ENCODE data around the gene CCDC159.
A peak's percentile ranks its signal among the peaks of the same experiment; 100 is the strongest.
"Not testable (repeated sequence)": the region's sequence is repeated elsewhere in the genome, so short reads cannot be mapped to it uniquely, and the experiment has no call there.

The CCDC159 gene

DNA sequence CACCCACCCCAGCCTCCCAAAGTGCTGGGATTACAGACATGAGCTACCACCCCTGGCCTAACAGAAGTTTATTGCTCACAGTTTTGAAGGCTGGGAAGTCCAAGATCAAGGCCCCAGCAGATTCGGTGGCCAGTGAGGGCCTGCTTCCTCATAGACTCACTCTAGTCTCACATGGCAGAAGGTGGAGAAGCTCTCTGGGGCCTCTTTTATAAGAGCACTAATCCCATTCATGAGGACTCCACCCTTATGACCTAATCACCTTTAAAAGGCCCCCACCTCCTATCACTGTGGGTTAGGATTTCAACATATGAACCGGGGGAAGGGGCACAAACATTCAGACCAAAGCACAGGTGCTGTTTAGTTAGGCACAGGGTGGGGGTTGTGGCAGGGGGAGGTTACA lies 21.2 kb downstream of the CCDC159 start:
- no peak for DNase-seq

DNA sequence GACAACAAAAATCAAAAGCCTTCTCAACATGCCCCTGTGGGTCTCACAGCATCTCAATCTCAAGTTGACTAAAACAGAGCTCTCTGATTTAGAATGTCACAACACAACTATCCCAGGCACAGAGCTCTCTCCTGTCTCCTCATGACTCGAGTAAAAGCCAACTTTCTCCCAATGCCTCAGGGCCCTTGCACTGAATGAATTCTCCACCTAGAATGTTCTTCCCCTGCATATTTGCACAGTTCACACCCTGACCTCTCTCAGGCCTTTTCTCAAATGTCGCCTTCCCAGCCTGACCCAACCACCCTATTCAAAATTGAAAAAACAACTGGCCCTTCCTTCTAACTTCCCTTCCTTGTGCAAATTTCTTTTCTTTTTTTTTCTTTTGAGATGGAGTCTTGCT lies 24.4 kb downstream of the CCDC159 start:
- DNase-seq = no peak

DNA sequence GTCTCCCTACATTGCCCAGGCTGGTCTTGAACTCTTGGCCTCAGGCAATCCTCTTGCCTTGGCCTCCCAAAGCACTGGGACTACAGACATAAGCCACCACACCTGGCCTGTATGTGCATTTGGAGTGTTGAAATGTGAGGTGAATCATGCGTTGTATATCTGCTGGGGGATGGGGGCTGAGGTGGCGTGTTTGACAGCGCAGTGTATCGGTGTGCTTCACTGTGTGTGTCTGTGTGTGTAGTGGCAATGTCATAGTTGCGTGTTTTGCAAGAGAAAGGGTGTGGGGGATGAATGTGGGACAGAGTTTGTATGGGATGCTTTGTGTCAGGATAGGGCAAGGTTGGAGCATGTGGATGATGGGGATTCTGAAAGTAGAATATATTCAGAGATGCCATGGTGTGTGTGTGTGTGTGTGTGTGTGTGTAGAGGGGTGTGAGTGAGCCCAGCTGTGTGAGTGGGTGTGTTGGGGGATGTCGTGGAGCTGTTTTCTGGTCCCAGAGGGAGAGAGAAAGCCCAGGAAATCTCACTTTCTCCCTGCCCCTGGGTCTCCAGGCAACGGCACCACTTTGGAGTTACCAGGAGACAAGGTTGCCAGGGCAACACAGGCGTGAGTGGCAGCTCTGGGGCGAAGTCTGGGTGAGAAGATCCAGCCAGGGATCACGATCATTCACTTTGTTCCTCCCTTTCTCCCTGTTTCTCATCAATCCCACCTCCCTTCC lies 27.0 kb downstream of the CCDC159 start:
- DNase-seq = peak in 9 of 14 donors; percentile 11 to 59 (median 26)

DNA sequence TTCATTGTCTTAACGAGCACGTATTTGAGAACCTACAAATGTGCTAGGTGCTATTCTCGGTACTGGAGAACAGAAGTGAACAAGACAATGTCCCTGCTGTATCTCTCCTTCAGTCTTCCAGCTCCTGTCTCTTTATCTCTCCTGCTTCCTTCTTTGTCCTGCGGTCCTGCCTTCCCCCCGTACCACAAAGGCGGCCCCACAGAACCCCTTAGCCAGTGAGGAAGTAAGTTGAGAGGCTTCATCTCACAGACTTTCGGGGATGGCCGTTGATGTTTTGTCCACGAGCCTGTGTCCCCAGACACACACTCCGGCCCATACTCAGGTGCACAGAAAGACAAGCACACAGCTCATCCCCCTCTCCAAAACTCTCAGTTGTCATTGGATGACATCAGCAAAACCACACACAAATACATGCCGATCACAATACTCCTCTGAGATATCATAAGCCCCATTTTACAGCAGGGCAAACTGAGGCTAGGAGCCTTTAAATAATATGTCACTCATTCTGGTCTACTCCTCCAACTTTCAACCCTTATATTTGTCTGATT lies 27.6 kb downstream of the CCDC159 start:
- DNase-seq = peak in 4 of 14 donors; percentile 27 to 48 (median 30)

DNA sequence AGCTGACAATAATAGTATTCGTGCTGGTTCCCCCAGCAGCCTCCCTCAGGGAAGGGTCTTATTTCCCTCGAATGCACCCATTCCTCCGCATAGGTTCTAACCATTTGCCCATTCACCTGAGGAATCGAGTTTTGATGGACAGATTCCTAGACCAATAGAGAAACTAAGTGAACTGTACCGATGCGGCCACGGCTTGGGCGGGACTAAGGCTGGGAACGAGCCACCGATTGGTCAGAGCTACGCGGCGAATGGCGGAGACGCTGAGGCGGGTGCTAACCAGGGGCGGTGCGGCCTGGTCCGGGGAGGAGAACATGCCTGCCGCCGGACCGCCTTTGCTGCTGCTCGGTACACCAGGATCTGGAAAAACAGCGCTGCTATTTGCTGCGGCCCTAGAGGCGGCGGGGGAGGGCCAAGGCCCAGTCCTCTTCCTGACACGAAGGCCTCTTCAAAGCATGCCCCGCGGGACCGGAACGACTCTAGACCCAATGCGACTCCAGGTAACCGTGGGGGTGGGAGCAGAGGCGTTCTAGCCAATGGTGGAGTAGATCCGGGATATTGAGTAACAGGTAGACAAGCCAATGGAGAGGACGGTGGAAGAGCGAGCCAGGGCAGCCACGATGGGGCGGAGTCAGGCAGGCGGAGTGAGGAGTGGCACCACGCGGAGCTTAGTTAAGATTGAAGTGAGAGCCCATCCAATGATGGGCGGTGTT lies 28.3 kb downstream of the CCDC159 start, which contains the start of gene SWSAP1:
SWSAP1 (plus strand) TSS at position 234 of the 710 bp plus-strand sequence; CDS start at position 249, 15 bp downstream.
- DNase-seq = peak; percentile 95 to 100 (median 99)

DNA sequence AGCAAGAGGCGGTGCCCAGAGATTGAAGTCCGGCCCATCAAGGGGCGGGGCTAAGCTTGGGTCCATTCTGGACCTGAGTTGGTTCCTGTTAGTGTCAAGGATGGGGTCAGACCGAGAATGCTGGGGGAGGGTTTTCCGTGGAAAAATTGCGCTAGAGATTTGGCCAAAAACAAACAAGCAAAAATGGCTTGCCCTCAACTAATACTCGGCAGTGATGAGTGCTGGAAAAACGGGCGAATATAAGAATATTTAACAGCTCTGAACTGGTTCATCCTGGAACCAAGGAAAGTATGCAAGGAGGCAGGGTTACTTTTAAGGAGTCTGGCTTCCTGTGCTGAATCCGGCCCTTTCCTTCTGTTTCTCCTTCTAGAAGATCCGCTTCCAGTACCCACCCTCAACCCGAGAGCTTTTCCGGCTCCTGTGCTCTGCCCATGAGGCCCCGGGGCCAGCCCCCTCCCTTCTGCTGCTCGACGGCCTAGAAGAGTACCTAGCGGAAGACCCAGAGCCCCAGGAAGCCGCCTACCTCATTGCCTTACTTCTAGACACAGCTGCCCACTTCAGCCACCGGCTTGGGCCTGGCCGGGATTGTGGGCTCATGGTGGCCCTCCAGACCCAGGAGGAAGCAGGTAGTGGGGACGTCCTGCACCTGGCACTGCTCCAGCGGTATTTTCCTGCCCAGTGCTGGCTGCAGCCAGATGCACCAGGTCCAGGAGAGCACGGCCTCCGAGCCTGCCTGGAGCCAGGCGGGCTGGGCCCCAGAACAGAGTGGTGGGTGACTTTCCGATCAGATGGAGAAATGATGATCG lies 29.0 kb downstream of the CCDC159 start:
- DNase-seq = peak in 7 of 14 donors; percentile 33 to 63 (median 57)

DNA sequence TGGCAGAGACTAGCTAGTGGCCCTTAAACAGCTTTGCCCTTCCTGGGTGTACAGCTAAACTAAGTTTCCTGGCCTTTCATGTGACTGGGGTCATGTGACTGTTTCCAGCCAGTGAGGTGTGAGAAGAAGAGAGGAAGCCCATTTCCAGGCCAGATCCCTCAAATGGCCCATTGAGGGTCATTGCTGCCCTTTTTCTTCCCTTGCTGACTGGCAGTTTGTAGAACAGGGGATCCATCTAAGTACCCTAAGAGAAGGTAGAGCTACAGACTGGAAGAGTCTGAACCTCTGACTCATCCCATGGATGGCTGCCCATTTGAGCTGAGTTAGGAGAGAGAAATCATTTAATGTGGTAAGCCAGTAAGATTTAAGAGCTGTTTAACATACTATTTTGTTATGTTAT lies 30.9 kb downstream of the CCDC159 start:
- peak in 2 of 14 donors; percentile 9 to 12 for DNase-seq

DNA sequence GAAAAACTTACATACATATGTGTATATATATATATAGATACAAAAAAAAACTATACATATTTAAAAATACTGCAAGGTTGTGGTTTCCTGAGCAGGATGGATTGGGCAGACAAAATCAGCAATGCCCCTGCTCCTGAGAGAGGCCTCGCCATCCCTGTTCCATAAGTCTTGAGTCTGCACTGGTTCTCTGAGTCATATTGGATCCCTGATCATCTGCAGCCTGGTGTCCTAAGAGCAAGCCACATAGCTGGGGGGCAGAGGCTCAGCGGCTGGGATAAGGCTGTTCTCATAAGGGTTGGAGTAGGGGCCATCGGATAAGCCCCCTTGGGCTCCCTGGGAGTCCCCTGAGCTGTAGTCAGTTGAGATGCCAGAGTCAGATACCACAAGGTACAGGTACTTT lies 31.4 kb downstream of the CCDC159 start:
- no peak for DNase-seq

DNA sequence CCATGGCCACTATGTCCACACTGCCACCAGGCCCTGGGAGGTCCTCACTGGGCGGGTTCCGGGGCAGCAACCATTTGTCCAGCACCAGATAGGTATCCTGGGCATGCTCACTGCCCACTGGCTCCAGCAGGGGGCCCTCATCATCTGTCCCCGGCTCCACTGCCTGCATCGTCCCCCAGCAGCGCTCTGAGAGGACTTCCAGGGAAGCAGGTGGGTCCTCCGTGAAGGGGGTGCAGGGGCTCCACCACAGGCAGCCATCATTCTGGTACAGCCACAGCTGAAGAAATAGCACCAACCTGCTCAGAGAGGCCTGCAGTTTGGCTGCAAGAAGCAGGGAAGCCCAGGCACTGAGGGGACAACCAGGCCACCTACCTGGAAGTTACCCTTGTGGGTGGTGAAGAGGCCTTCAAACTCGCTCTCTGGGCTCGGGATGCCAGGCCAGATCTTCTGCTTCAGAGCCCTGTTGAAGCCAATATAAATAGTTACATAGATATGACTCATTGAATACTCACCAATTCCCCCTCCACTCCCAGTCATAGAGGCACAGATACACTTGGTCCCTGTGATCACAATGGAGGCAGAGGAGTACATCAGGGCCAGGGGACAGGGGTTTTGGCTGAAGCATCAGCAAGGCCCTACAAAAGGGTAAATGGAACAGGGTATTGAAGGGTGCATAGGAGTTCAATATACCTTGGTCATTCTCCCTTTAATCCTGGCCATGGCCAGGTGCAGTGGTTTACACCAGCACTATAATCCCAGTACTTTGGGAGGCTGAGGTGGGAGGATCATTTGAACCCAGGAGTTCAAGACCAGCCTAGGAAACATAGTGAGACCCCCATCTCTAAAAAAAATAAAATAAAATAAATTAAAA lies 32.2 kb downstream of the CCDC159 start:
- peak in 7 of 14 donors; percentile 3 to 43 (median 20) for DNase-seq

DNA sequence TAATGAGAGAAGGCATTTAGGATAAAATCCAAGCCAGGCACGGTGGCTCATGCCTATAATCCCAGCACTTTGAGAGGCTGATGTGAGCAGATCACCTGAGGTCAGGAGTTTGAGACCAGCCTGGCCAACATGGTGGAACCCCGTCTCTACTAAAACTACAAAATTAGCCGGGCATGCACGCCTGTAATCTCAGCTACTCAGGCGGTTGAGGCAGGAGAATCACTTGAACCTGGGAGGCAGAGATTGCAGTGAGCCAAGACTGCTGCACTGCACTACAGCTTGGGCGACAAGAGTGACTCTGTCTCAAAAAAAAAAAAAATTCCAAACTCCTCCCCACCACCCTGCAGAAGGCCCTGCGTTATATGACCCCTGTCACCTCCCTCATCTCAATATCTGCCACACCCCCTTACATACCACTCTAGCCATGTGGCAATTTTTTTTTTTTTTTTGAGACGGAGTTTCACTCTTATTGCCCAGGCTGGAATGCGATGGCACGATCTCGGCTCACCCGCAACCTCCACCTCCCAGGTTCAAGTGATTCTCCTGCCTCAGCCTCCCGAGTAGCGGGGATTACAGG lies 33.0 kb downstream of the CCDC159 start:
- DNase-seq = not testable (repeated sequence)

DNA sequence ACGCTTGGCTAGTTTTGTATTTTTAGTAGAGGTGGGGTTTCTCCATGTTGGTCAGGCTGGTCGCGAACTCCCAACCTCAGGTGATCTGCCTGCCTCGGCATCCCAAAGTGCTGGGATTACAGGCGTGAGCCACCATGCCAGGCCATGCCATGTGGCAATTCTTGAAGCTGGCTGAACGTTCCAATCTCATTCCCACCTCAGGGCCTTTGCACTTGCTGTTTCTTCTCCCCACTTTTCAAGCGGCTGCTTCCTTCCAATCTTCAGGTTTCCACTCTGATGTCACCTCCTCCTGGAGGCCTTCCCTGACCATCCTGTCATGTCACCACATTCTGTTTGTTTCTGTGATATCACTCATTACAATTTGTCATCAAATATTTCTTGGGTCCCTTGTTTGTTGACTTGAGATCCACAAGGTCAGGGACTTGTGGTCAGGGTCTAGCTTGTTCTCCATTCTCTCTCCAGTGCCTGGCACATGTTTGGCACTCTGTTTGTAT lies 33.6 kb downstream of the CCDC159 start:
- DNase-seq = no peak

DNA sequence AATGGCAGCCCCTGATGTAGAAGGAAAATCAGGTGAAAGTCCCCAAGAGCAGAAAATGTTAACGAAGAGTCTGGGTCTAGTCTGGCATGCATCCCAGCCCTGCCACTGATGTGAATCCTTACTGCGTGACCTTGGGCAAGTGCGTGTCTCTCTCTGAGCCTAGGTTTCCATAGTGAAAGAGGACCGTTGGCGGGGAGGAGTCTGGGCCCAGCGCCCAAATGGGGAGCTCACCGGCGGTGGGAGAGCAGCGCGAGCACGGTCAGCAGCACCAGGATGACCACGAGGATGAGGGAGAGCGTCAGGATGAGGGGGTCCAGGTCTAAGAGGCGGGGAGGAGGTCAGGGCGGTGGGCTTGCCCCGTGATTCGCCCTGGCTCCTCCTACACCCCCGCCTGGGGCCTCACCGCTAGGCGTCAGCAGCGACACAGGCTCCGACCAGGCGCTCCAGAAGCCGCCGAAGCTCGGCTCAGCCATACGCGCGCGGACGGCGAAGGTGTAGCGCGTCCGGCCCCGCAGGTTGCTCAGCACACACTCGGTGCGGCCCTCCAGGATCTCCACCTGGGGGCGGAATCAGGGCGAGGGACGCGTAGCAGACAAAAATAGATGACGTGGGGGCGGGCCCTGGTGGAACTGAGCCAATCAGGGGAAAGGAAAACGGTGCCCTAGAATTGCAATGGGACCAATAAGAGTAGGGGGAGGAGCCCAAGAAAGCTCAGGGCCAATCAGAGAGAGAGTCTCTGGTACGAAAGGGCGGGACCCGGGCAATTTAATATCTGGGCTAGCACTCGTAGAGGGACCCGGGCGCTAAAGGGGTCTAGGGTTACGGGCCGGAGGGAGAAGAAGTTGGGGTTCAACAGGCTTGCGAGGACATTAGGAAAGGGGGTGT lies 34.6 kb downstream of the CCDC159 start:
- peak; percentile 56 to 95 (median 88) for DNase-seq

DNA sequence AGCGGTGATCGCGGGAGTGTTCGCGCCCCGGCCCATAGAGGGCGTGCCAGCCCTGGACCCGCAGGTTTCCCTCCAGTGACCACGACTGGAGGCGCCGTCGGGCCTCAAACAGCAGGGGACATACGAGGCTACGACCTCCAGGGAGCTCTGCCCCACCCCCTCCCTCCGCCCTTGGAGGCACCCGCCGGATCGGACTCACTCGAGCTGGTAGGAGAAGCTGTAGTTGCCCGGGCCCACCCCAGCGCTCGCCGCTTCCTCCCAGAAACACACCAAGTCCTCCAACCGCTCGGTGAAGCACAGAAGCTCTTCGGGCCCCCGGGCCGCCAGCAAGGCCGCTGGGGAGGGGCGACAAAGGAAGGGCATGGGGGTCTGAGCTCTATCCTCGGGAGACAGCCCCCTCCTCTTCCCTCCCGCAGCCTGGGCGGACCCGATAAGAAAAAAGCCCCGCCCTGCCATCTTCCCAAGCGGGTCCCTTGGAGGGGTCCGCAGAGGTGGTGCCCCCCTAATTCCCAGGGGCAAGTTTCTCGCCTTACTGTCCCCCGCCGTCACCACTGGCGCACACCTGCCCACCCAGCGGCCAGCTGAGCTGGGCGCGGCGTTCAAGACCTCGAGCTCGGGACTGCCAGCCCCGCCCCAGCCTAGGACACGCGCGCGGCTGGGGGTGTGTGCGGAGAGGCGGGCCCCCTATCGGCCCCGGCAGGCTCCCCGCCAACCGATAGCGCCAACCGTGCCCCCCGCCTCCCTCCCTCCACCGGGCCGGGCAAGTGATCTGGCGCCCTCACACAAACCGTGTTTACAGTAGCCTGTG lies 36.8 kb downstream of the CCDC159 start:
- peak in 2 of 14 donors; percentile 12 to 16 for DNase-seq

DNA sequence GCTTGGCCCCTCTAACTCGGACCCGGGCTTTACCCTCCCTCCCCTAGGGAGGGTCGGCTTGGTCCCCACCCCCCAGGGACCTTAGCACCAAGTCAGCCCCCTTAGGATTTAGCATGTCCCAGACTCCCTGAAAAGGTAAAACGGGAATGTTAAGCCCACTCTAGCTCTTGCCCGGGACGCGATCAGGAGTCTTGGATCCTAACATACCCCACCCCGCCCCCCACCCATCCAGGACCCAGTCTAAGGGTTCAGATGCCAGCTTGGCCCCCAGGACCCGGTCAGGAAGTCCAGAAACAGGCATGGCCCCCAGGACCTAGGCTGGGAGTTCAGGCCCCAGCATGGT lies 37.4 kb downstream of the CCDC159 start:
- DNase-seq = peak in 2 of 14 donors; percentile 22 to 24

DNA sequence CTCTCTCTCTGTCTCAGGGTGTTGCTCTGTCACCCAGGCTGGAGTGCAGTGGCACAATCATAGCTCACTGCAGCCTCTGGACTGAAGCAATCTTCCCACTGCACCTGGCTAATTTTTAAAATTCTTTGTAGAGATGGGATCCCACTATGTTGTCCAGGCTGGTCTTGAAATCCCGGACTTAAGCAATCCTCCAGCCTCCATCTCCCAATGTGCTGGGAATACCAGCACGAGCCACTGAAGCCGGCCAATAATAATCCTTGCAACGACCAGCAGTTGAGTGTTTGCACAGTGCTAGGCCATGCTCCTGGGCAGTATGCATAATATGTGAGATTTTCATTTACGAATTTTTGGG lies 38.4 kb downstream of the CCDC159 start:
- DNase-seq = no peak

DNA sequence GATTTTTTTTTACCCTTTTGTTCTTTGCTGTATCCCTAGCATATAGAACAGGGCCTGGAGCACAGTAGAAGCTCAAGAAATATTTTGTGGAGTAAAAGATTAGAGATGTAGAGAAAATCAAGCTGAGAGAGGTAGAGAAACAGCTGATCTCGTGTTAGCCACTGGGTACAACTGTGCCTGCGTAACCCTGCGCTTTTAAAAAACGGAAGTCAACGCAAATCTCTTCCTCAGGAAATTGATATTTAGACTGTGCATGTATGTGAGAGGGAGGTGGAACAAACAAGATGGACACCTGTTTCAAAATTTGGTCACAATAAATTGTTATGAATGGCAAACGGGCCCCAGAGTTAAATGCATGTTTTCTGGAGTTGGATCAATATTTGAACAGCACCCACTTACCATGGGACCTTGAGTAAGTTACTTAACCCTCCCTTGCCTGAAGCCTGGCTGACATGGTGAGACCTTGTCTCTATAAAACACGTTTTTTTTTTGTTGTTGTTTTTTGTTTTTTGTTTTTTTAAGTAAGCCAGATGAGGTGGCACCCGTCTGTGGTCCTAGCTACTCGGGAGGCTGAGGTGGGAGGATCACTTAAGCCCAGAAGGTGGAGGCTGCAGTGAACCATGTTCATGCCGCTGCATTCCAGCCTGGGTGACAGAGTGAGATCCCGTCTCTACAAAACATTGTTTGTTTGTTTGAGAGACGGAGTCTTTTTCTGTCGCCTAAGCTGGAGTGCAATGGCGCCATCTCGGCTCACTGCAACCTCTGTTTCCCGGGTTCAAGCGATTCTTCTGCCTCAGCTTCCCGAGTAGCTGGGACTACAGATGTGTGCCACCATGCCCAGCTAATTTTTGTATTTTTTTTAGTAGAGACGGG lies 41.1 kb downstream of the CCDC159 start:
- DNase-seq = no peak

DNA sequence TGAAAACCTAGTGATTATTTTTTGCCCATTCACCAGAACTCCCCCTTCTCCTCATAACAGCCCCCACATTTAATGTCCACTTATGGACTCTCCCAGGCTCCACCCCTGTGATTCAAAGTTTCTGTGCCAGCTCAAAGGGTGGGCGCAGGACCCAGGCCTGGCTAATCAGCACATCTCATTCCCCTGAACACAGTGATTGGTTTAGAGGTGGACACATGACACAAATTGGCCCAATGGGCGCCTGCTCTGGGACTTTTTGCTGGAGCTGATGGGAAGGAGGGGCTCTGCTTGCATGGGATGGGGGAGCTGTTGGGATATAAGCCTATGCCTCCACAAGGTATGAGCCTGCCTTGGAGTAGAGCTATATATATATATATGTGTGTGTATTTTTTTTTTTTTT lies 44.0 kb downstream of the CCDC159 start:
- no peak for DNase-seq

Measured in C1 segment of cervical spinal cord (tissue), 14 donors.